NT2/D1 (cell line): ENCODE data around the gene CEP85.

ENCODE experiments used
- DNase-seq: peaks from one replicate; pipeline ENCODE4 v3.0.0-alpha.2; 2011; ENCODE audit warnings: low read depth, low spot score
- H3K27me3 ChIP-seq: 2 replicates; pipeline ENCODE4 v1.6.0; 2011; ENCODE audit warnings: mild to moderate bottlenecking; ENCODE audit not compliant: insufficient read length, insufficient read depth
- H3K36me3 ChIP-seq: 2 replicates; pipeline ENCODE4 v1.6.1; 2011; ENCODE audit warnings: mild to moderate bottlenecking, low read length, mixed read lengths; ENCODE audit not compliant: insufficient read depth, insufficient read length
- H3K4me1 ChIP-seq: 2 replicates; pipeline ENCODE4 v1.5.1; 2011; ENCODE audit not compliant: insufficient read depth, insufficient read length
- H3K4me3 ChIP-seq: 2 replicates; pipeline ENCODE4 v1.5.1; 2011; ENCODE audit warnings: low read depth; ENCODE audit not compliant: insufficient read length
- H3K9ac ChIP-seq: 2 replicates; pipeline ENCODE4 v1.6.0; 2011; ENCODE audit warnings: low read depth; ENCODE audit not compliant: insufficient read length
- H3K9me3 ChIP-seq: 2 replicates; pipeline ENCODE4 v1.5.1; 2011; ENCODE audit warnings: mild to moderate bottlenecking, low read length; ENCODE audit not compliant: insufficient read depth
- SUZ12 ChIP-seq: IDR thresholded peaks from 2 replicates; pipeline ENCODE4 v1.6.1; 2011; ENCODE audit not compliant: insufficient read length, insufficient read depth; ENCODE audit errors: extremely low read depth
- YY1 ChIP-seq: IDR thresholded peaks from 2 replicates; pipeline ENCODE4 v1.6.1; 2011; ENCODE audit not compliant: insufficient read length, insufficient read depth
- ZNF274 ChIP-seq: IDR thresholded peaks from 2 replicates; pipeline ENCODE4 v1.6.1; 2011; ENCODE audit warnings: mild to moderate bottlenecking, low read depth, low read length

CEP85 gene

GRCh38 chr1:26279456-26280332 lies 45.7 kb downstream of the CEP85 start, which contains the start of gene SH3BGRL3:
Gene SH3BGRL3 (plus strand): TSS chr1:26280086. CDS start chr1:26280156, 70 bp downstream.
- DNase-seq: peak; percentile 76
- peak within 1 kb of the TSS; percentile 89 for H3K9ac ChIP-seq
- H3K4me1 ChIP-seq: peaks cover 40% of the 10 kb centered on the region
- H3K9me3 ChIP-seq: no peaks in the 10 kb centered on the region
- no peak for TF ChIP-seq SUZ12
- TF ChIP-seq YY1: no peak
- TF ChIP-seq ZNF274: no peak
- H3K4me3 ChIP-seq: peak within 1 kb of the TSS; percentile 85
- no peaks in the 10 kb centered on the region for H3K27me3 ChIP-seq
- peaks cover 71% of the 10 kb centered on the region for H3K36me3 ChIP-seq

- TF ChIP-seq YY1: no peak
- no peak for TF ChIP-seq SUZ12
- TF ChIP-seq ZNF274: no peak
- Histone ChIP-seq H3K4me1 (peaks cover 42% of the 10 kb centered on the region), H3K36me3 (peaks cover 65% of the 10 kb centered on the region)
Observed at GRCh38 chr1:26280333-26281042, 46.5 kb downstream of the CEP85 start.

GRCh38 chr1:26281091-26281958 lies 47.3 kb downstream of the CEP85 start:
- peaks cover 42% of the 10 kb centered on the region for H3K4me1 ChIP-seq
- peaks cover 57% of the 10 kb centered on the region for H3K36me3 ChIP-seq
- no peaks in the 10 kb centered on the region for H3K9me3 ChIP-seq
- H3K4me3 ChIP-seq: peak overlapping the region; percentile 1
- TF ChIP-seq SUZ12 (no peak), ZNF274 (no peak), YY1 (no peak)
- no peaks in the 10 kb centered on the region for H3K27me3 ChIP-seq
- peak overlapping the region; percentile 57 for H3K9ac ChIP-seq
- no peak for DNase-seq

More at GRCh38 chr1:26280333-26281042, 46.5 kb downstream of the CEP85 start:
- no peak for DNase-seq
- Histone ChIP-seq H3K9ac (peak overlapping the region; percentile 89), H3K9me3 (no peaks in the 10 kb centered on the region), H3K4me3 (peak overlapping the region; percentile 85), H3K27me3 (no peaks in the 10 kb centered on the region)

- peak overlapping the region; percentile 57 for H3K9ac ChIP-seq
- TF ChIP-seq YY1: no peak
- peak; percentile 63 for DNase-seq
- H3K4me1 ChIP-seq: peaks cover 39% of the 10 kb centered on the region
- H3K27me3 ChIP-seq: no peaks in the 10 kb centered on the region
- H3K4me3 ChIP-seq: no peak overlapping the region
- H3K36me3 ChIP-seq: peaks cover 50% of the 10 kb centered on the region
- no peaks in the 10 kb centered on the region for H3K9me3 ChIP-seq
Observed at GRCh38 chr1:26281971-26282370, 48.0 kb downstream of the CEP85 start.

GRCh38 chr1:26282401-26282918 lies 48.5 kb downstream of the CEP85 start:
- no peaks in the 10 kb centered on the region for H3K9me3 ChIP-seq
- peaks cover 39% of the 10 kb centered on the region for H3K4me1 ChIP-seq
- DNase-seq: no peak
- no peak for TF ChIP-seq ZNF274
- no peak for TF ChIP-seq SUZ12
- no peak for TF ChIP-seq YY1
- H3K27me3 ChIP-seq: no peaks in the 10 kb centered on the region
- peaks cover 45% of the 10 kb centered on the region for H3K36me3 ChIP-seq
- H3K4me3 ChIP-seq: no peak overlapping the region
- peak overlapping the region; percentile 57 for H3K9ac ChIP-seq

GRCh38 chr1:26283279-26283853 lies 49.4 kb downstream of the CEP85 start:
- TF ChIP-seq YY1 (no peak), ZNF274 (no peak), SUZ12 (no peak)
- no peak for DNase-seq
- no peaks in the 10 kb centered on the region for H3K27me3 ChIP-seq
- peaks cover 39% of the 10 kb centered on the region for H3K4me1 ChIP-seq
- no peak overlapping the region for H3K9ac ChIP-seq
- peaks cover 36% of the 10 kb centered on the region for H3K36me3 ChIP-seq
- no peak overlapping the region for H3K4me3 ChIP-seq
- no peaks in the 10 kb centered on the region for H3K9me3 ChIP-seq
